IPS DF 6.9 (cell line): Measurements from ENCODE around the gene TTC19.
"Not testable (repeated sequence)": the region's sequence is repeated elsewhere in the genome, so short reads cannot be mapped to it uniquely, and the experiment has no call there.

Experiments used
- DNase-seq: peaks from one replicate; pipeline ENCODE4 v3.0.0-alpha.2; 2013; ENCODE audit warnings: low read depth, low spot score
- H3K27ac ChIP-seq: one replicate; pipeline ENCODE4 v1.5.1; 2013; ENCODE audit warnings: low read length, control low read depth
- H3K27me3 ChIP-seq: 2 replicates; pipeline ENCODE4 v1.6.1; 2013; ENCODE audit warnings: mild to moderate bottlenecking, low read length; ENCODE audit not compliant: control insufficient read depth, insufficient read depth
- H3K36me3 ChIP-seq: 2 replicates; pipeline ENCODE4 v1.6.1; 2013; ENCODE audit warnings: low read length; ENCODE audit not compliant: control insufficient read depth, insufficient read depth
- H3K4me1 ChIP-seq: 2 replicates; pipeline ENCODE4 v1.6.1; 2013; ENCODE audit warnings: low read length; ENCODE audit not compliant: control insufficient read depth, insufficient read depth
- H3K4me3 ChIP-seq: 2 replicates; pipeline ENCODE4 v1.5.1; 2013; ENCODE audit warnings: mild to moderate bottlenecking, low read length
- H3K9me3 ChIP-seq: 2 replicates; pipeline ENCODE4 v1.6.1; 2013; ENCODE audit warnings: low read length, inconsistent platforms; ENCODE audit not compliant: control insufficient read depth, insufficient read depth
- WGBS: extraction: QIAGEN DNeasy Blood & Tissue Kit; methylation state at CpG from one replicate; pipeline ENCODE4 v1.1.7; 2013; ENCODE audit warnings: mixed read lengths, missing lambda C conversion rate; ENCODE audit not compliant: insufficient read length, insufficient coverage; 5-methylcytosine and 5-hydroxymethylcytosine counted together

TTC19 gene

GRCh38 chr17:15973016-15973415, 26.6 kb upstream of the TTC19 start:
- Histone ChIP-seq H3K36me3 (peaks cover 9% of the 10 kb centered on the region; the same call in 1 of the 2 replicates), H3K4me1 (peaks cover 6% of the 10 kb centered on the region), H3K27ac (no peak overlapping the region), H3K27me3 (no peaks in the 10 kb centered on the region), H3K4me3 (no peak overlapping the region), H3K9me3 (no peaks in the 10 kb centered on the region)
- no peak for DNase-seq

DNA sequence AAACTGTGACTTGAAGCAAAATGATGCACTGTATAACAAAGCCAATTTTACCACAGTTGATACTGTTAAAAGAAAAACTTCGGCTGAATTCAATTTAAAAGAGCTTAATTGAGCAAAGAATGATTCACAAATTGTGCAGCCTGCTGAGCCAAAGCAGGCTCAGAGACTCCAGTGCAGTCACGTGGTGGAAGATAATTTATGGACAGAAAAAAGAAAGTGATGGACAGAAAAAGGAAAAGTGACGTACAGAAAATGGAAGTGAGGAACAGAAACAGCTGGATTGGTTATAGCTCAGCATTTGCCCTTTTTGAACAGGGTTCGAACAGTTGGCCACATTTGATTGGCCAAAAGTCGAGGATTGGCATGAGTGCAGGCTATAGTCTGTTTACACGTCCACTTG, 25.8 kb upstream of the TTC19 start:
- H3K27ac ChIP-seq = no peak overlapping the region
- H3K36me3 ChIP-seq = peaks cover 9% of the 10 kb centered on the region; the same call in 1 of the 2 replicates
- H3K4me3 ChIP-seq = no peak overlapping the region
- DNase-seq = no peak
- peaks cover 6% of the 10 kb centered on the region; the same call in 1 of the 2 replicates for H3K4me1 ChIP-seq
- no peaks in the 10 kb centered on the region for H3K27me3 ChIP-seq
- no peaks in the 10 kb centered on the region for H3K9me3 ChIP-seq
- WGBS = no CpG with 5 or more reads among the region's 6 CpGs

GRCh38 chr17:15977894-15978293, 21.7 kb upstream of the TTC19 start:
- H3K4me3 ChIP-seq = no peak overlapping the region
- H3K27me3 ChIP-seq = peaks cover 2% of the 10 kb centered on the region; the same call in 1 of the 2 replicates
- H3K9me3 ChIP-seq = no peaks in the 10 kb centered on the region
- H3K4me1 ChIP-seq = no peaks in the 10 kb centered on the region
- peaks cover 15% of the 10 kb centered on the region; the same call in 1 of the 2 replicates for H3K36me3 ChIP-seq
- no peak overlapping the region for H3K27ac ChIP-seq
- WGBS = no CpG with 5 or more reads among the region's 2 CpGs
- DNase-seq = no peak

- H3K4me1 ChIP-seq = no peaks in the 10 kb centered on the region
- no CpG with 5 or more reads among the region's 1 CpG for WGBS
- DNase-seq = no peak
- H3K4me3 ChIP-seq = no peak overlapping the region
- no peak overlapping the region for H3K27ac ChIP-seq
- no peaks in the 10 kb centered on the region for H3K9me3 ChIP-seq
- peaks cover 15% of the 10 kb centered on the region; the same call in 1 of the 2 replicates for H3K36me3 ChIP-seq
- H3K27me3 ChIP-seq = peaks cover 2% of the 10 kb centered on the region; the same call in 1 of the 2 replicates
Observed at GRCh38 chr17:15978606-15979005, 21.0 kb upstream of the TTC19 start.

GRCh38 chr17:15979013-15979412, 20.6 kb upstream of the TTC19 start:
- not testable (repeated sequence) for H3K4me1 ChIP-seq, H3K9me3 ChIP-seq, H3K27ac ChIP-seq, DNase-seq, H3K27me3 ChIP-seq, H3K4me3 ChIP-seq
- no CpG with 5 or more reads among the region's 4 CpGs for WGBS
- peaks cover 15% of the 10 kb centered on the region; the same call in 1 of the 2 replicates for H3K36me3 ChIP-seq

DNA sequence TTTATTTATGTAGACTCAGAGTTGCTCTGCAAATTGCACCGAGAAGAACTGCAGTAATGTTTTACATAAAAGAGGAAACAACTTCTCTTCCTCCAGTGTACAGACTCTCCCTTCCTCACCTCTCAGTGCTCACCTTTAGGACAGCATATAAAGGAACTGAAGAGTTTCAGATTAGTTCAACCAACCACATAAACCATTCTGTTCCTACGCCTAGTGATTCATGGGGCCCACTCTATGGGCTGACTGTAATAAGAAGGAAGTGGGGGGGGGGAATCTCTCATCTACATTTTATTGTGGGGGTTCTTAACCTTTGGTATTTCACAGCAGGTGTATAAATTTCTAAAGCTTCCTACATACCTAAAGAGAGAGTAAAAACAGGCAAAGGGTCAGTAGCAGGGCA, 18.4 kb upstream of the TTC19 start:
- no peak for DNase-seq
- Histone ChIP-seq H3K27me3 (peaks cover 2% of the 10 kb centered on the region; the same call in 1 of the 2 replicates), H3K36me3 (peaks cover 15% of the 10 kb centered on the region; the same call in 1 of the 2 replicates), H3K4me3 (no peak overlapping the region), H3K4me1 (no peaks in the 10 kb centered on the region), H3K9me3 (no peaks in the 10 kb centered on the region), H3K27ac (no peak overlapping the region)
- WGBS = no CpG with 5 or more reads among the region's 2 CpGs

- no peaks in the 10 kb centered on the region for H3K4me1 ChIP-seq
- no peaks in the 10 kb centered on the region for H3K9me3 ChIP-seq
- H3K36me3 ChIP-seq = peaks cover 13% of the 10 kb centered on the region; the same call in 1 of the 2 replicates
- WGBS = no CpG with 5 or more reads among the region's 5 CpGs
- DNase-seq = no peak
- no peak overlapping the region for H3K27ac ChIP-seq
- peaks cover 2% of the 10 kb centered on the region; the same call in 1 of the 2 replicates for H3K27me3 ChIP-seq
- H3K4me3 ChIP-seq = no peak overlapping the region
Observed at GRCh38 chr17:15981646-15982580, 17.7 kb upstream of the TTC19 start.

- Histone ChIP-seq H3K27ac (no peak overlapping the region), H3K27me3 (no peaks in the 10 kb centered on the region), H3K4me3 (no peak overlapping the region), H3K4me1 (no peaks in the 10 kb centered on the region), H3K36me3 (no peaks in the 10 kb centered on the region), H3K9me3 (no peaks in the 10 kb centered on the region)
- DNase-seq = no peak
- WGBS = no CpG with 5 or more reads among the region's 6 CpGs
Observed at GRCh38 chr17:15996322-15996721, 3.3 kb upstream of the TTC19 start.

DNA sequence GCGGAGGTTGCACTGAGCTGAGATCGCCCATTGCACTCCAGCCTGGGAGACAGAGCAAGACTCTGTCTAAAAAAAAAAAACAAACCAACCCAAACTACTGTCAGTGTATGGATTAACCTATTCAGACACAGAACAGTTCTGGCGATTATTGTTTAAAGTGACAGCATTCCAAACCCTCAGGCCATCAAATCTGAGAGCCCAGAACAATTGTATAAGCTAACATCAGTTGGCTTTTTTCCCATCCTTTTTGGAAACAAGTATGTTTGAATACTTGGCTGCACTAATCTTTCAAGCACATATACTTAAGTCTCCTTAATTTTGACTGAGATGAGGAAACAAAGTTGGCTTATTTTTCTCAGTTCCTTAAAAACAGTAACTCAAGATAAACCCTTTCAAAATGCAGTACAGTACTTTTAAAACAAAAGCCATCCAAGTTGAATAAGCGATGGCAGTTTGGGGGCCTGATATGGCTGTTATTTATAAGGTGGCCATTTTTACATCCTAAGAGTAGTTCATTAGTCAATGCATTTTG, 1.5 kb upstream of the TTC19 start:
- Histone ChIP-seq H3K4me1 (no peaks in the 10 kb centered on the region), H3K4me3 (no peak overlapping the region), H3K27me3 (no peaks in the 10 kb centered on the region), H3K27ac (no peak overlapping the region), H3K36me3 (peaks cover 3% of the 10 kb centered on the region; the same call in 1 of the 2 replicates), H3K9me3 (no peaks in the 10 kb centered on the region)
- no CpG with 5 or more reads among the region's 4 CpGs for WGBS
- DNase-seq = no peak

- DNase-seq = no peak
- H3K36me3 ChIP-seq = peaks cover 14% of the 10 kb centered on the region
- no peak overlapping the region for H3K27ac ChIP-seq
Observed at GRCh38 chr17:15999974-16000827, 577 bp downstream of the TTC19 start.

More at GRCh38 chr17:15999974-16000827, 577 bp downstream of the TTC19 start:
- Histone ChIP-seq H3K27me3 (no peaks in the 10 kb centered on the region), H3K4me1 (no peaks in the 10 kb centered on the region), H3K4me3 (peak overlapping the region; percentile 84), H3K9me3 (no peaks in the 10 kb centered on the region)
- WGBS = no CpG with 5 or more reads among the region's 64 CpGs
